HEK293T (cell line): ENCODE results near the gene MEGF9.

Experiments
- BHLHE40 ChIP-seq: fragments of 450-650 bp; IDR thresholded peaks from 2 replicates; pipeline ENCODE4 v1.6.1; 2016; ENCODE audit warnings: mild to moderate bottlenecking, moderate library complexity, borderline replicate concordance
- FOXA1 ChIP-seq: fragments of 450-650 bp; IDR thresholded peaks from 2 replicates; pipeline ENCODE4 v1.6.1; 2016; ENCODE audit warnings: mild to moderate bottlenecking
- FOXK2 ChIP-seq: fragments of 450-650 bp; IDR thresholded peaks from 2 replicates; pipeline ENCODE4 v1.6.1; 2016; ENCODE audit warnings: mild to moderate bottlenecking
- FOXM1 ChIP-seq: fragments of 450-650 bp; IDR thresholded peaks from 2 replicates; pipeline ENCODE4 v1.6.1; 2017; ENCODE audit warnings: mild to moderate bottlenecking, borderline replicate concordance
- HDGF ChIP-seq: fragments of 450-650 bp; IDR thresholded peaks from 2 replicates; pipeline ENCODE4 v1.6.1; 2017; ENCODE audit warnings: antibody characterized with exemption, borderline replicate concordance
- SP1 ChIP-seq: fragments of 450-650 bp; IDR thresholded peaks from 2 replicates; pipeline ENCODE4 v1.6.1; 2017
- SUZ12 ChIP-seq: fragments of 450-650 bp; IDR thresholded peaks from 2 replicates; pipeline ENCODE4 v1.6.1; 2016; ENCODE audit warnings: mild to moderate bottlenecking
- TF ChIP-seq, protein P1 (sequence below): fragments of 450-650 bp; IDR thresholded peaks from 2 replicates; pipeline ENCODE4 v1.6.1; 2016

DNA sequence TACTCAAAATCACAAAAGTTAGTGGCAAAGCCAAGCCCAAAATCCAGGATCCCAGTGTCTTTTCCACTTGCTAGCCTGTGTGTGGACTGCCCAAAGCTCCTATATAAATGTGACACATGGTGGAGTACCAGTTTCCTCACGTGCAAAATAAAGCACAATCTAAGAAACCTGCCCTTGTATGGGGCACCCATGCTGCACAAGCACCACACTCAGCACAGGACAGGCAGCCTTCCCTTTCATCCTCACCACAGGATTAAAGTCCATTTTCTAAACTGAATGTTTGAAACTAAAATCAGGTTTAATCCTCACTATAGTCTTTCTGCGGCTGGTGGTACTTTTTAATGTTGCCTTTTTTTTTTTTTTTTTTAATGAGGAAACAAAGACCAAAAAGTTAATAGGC is 139.8 kb downstream of the MEGF9 start:
- TF ChIP-seq, protein P1, sequence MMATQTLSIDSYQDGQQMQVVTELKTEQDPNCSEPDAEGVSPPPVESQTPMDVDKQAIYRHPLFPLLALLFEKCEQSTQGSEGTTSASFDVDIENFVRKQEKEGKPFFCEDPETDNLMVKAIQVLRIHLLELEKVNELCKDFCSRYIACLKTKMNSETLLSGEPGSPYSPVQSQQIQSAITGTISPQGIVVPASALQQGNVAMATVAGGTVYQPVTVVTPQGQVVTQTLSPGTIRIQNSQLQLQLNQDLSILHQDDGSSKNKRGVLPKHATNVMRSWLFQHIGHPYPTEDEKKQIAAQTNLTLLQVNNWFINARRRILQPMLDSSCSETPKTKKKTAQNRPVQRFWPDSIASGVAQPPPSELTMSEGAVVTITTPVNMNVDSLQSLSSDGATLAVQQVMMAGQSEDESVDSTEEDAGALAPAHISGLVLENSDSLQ, result no peak
- TF ChIP-seq FOXK2 (no peak), SP1 (no peak), SUZ12 (no peak), FOXM1 (no peak), HDGF (no peak), BHLHE40 (no peak), FOXA1 (no peak)
